HG02642 (cell line): ENCODE measurements around the gene RAP2B.

Source experiments
- ATAC-seq: cut with Tn5 transposase; IDR thresholded peaks from one replicate; pipeline ENCODE4 v1.9.1; 2021; ENCODE audit warnings: mild to moderate bottlenecking; ENCODE audit not compliant: unreplicated experiment, poor library complexity

RAP2B gene

GRCh38 chr3:153159771-153160397 is 2.1 kb upstream of the RAP2B start:
- ATAC-seq: no peak

- ATAC-seq: peak; percentile 32
These were observed 1.4 kb upstream of the RAP2B start for GRCh38 chr3:153160451-153161137.

DNA sequence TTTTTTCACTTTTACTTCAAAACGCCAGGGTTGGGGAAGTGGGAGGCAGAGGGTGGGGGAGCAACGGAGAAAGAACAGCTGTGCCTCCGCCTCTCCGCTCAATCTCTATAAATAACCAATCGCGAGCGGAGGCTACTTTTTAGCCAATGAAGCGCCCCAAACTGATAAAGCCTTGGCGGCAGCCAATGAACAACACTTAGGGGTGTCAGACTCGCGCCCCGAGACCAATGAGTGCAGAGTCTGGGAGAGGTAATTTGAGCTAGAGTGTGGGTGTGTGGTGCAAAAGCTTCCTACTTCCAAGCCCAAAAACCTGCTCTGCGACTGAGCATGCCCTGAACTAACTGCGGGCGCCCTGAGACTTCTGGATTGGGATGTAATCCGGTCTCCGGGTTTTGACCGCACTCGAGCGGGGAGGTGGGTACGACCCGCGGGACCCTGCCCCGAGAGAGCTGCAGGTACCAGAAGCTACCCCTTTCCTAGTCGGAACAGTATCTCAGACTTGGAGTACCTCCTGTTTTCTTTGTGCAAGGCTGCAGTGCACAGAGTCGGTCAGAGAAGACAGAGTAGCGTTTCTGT is 800 bp upstream of the RAP2B start:
- ATAC-seq: peak; percentile 79

DNA sequence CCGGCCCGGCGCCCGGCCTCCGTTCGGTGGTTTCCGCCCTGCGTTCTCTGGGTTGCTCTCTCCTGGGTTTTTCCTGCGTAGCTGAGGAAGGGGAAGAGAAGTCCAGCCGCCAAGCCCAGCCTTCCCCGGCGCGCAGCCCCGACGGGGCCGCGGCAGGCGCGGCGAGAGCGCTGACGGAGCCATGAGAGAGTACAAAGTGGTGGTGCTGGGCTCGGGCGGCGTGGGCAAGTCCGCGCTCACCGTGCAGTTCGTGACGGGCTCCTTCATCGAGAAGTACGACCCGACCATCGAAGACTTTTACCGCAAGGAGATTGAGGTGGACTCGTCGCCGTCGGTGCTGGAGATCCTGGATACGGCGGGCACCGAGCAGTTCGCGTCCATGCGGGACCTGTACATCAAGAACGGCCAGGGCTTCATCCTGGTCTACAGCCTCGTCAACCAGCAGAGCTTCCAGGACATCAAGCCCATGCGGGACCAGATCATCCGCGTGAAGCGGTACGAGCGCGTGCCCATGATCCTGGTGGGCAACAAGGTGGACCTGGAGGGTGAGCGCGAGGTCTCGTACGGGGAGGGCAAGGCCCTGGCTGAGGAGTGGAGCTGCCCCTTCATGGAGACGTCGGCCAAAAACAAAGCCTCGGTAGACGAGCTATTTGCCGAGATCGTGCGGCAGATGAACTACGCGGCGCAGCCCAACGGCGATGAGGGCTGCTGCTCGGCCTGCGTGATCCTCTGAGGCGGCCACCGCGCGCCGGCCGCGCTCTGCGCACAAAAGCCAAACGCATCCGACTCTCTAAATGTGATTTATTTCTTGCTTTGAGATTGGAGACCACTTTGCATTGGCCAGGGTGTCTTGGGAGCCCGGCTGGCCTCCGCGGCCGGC is 727 bp downstream of the RAP2B start:
- peak; percentile 5 for ATAC-seq

DNA sequence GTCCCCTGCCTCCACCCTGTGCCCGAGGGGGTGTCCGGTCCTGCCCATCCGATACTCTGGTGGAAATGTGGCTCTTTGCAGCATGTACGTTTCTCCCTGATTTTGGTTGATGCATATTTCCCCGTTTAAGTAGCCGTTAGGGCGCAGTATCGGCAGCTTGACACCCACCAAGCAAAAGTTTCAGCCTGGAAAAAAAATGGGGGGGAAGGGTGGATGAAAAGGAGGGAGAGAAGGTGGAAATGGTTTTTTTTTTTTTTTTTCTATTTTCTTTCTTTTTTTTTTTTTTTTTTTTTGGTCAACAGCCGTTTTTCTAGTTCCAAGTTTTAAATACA is 1.3 kb downstream of the RAP2B start:
- no peak for ATAC-seq

DNA sequence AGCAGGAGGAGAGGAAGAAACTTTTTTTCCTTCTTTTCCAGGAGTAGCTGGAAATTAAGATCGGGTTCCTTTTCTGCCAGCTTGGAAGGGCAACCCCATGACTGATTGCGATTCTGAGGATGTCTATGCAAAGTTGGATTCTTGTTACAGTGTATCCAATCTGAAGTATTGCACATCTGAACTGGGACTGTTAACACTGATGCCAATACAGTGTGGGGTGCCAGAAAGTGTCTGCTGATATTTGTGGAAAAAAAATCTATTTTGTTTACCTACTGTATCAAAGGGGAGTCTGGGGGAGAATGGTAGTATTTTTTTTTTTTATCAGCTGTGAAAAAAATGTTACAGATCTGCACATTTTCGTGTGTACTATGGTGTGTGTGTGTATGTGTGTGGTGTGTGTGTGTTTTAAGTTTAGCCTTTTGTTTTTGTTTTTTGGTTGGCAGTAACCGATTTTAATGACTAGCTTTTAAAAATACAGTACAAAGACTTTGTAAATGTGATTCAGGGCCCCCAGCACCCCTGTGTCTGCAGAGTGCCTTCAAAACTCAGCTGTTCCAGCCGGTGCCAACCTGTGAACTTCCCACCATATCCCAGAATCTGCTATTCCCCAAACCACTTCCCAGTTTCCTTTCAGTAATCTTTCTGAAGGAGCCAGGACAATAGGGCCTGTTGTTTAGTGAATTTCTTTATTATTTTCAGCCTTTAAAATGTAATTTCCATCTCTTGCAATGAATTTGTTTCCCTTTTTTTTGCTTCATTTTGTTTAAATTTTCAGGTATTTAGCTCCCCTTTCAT is 1.9 kb downstream of the RAP2B start:
- ATAC-seq: no peak

- no peak for ATAC-seq
These were observed 3.2 kb downstream of the RAP2B start for GRCh38 chr3:153165261-153165681.

GRCh38 chr3:153166206-153166605 is 4.2 kb downstream of the RAP2B start:
- ATAC-seq: no peak

DNA sequence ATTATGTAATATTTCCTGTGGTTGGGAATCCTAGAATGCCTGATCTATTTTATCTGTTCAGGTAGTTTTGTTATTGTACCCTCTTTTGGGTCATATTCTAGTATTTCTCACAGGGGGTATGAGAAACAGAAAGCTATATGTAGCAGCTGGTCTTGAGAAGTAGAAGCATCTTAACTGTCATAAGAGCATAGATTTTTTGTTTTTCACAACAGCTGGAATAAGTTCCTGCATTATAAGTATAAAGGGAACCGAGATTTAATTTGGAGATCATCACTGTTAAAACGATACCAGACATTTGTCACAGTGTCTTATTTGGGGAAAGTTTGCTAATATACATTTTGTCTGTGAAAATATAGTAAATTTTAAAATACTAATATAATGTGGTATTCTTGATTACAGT is 4.8 kb downstream of the RAP2B start:
- no peak for ATAC-seq

- no peak for ATAC-seq
These were observed 7.9 kb downstream of the RAP2B start for GRCh38 chr3:153169793-153170383.

DNA sequence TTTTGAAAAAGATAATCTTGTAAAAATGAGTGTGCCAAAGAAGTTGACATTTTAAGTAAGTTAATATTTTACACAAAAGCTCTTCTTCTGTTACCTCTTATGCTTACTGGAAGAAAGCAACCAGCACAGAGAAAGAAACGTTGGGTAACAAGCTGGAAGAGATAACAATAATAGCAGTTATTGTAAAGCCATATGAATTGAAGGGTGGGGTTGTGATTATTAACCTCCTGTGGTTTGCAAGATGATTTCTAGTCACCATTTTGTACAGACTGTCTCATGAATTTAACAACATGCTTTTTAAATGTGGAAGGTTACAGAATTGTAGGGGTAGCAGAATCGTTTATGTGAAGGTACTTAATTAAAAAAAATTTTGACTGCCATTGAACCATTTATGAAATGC is 9.2 kb downstream of the RAP2B start:
- no peak for ATAC-seq

DNA sequence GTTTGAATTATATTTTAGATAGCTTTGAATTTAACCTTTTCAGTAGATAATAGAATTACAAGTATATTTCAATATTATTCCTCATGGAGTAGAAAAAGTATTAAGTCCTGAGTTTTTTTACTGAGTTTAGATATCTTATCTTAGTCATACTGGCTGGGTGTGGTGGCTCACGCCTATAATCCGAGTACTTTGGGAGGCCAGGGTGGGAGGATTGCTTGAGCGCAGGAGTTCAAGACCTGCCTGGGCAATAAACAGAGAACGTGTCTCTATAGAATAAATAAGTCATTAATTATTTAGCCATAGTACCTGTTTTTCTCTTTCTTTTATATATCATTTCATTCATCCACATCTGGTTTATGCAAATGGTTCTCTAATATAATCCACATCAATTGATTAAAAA is 9.9 kb downstream of the RAP2B start:
- no peak for ATAC-seq

DNA sequence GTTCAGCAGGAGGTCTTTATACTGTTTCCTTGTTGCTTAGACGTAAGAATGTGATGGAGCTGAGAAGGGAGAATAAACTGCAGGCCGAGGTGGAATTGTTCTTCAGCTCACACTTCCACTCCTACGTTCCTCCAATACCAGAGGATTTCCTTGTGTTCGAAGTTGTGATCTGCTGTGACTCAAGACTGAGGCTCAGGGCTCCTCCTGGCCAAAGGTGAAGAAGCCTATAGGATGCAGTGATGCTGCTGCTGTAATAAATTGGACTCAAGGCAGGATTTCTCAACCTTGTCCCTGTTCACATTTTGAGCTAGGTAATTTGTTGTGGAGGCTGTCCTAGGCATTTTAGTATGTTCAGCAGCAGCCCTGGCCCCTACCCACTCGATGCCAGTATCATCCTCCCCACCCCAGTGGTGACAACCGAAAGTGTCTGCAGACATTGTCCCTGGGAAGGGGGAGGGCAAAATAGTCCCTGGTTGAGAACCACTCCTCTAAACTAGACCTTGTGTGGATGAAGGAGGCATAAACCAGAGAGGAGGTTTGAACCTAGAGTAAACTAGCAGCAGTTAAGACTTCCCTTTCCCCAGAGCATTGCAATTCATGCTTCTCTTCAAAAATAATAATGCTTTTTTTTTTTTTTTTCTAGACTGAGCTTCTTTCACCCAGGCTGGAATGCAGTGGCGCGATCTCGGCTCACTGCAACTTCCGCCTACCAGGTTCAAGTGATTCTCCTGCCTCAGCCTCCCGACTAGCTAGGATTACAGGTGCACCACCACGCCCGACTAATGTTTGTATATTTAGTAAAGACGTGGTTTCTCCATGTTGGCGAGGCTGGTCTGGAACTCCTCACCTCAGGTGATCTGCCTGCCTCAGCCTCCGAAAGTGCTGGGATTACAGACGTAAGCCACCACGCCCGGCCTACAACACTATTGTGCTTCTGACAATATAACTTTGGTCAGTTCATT is 11.1 kb downstream of the RAP2B start:
- ATAC-seq: no peak

DNA sequence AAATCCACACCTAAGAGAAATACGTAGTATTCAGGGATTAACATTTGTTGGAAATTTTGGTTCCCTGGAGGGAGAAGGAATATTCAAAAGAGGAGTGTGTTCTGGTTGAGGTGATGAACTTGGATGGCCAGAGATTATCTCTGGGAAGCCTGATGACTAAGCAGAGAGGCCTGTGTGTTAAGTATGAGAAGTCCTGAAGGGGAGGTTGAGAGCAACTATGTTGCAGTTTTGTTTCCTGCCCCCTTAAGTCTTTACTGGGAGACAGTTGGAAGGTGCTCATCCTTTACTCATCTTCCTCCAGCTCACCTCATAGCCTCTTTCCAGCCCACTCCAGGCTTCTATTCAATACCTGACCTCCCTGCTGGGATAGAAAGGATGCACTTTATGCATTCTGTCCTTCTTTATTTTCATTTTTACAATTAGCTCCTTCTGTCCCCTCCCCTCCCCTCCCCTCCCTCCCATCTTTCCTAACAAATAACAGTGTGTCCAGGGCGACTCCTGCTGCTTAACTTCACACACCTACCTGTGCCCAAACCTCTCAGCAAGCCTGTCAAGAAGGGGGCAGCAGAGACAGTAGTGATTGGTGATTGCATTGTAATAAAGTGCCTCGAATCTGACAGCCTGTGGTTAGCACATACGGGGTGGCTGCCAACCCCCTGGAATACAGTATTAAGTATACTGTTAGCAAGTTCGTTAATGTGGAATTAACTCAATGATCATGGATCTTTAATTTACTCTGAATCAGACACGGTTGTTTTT is 11.9 kb downstream of the RAP2B start:
- ATAC-seq: no peak

GRCh38 chr3:153176197-153176596 is 14.2 kb downstream of the RAP2B start:
- no peak for ATAC-seq

DNA sequence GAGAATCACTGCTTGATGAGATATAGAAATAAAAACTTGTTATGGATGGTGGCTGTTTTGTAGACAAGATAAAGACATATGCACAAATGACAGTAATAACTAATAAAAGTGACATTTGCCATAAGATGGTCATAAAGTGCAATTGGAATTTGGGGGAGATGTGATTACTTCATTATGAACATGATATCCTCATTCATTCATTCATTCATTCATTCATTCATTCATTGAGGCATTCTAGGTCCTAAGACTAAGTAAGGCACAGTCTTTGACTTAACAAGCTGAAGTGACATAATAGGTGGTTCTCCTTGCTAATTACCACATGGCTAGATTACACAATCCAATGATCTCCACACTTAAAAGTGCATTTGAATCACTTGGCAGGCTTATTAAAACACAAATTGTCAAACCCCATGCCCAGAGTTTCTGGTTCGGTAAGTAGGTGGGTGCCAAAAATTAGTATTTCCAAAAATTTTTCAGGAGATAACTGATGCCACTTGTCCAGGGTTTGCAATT is 18.9 kb downstream of the RAP2B start:
- ATAC-seq: no peak

DNA sequence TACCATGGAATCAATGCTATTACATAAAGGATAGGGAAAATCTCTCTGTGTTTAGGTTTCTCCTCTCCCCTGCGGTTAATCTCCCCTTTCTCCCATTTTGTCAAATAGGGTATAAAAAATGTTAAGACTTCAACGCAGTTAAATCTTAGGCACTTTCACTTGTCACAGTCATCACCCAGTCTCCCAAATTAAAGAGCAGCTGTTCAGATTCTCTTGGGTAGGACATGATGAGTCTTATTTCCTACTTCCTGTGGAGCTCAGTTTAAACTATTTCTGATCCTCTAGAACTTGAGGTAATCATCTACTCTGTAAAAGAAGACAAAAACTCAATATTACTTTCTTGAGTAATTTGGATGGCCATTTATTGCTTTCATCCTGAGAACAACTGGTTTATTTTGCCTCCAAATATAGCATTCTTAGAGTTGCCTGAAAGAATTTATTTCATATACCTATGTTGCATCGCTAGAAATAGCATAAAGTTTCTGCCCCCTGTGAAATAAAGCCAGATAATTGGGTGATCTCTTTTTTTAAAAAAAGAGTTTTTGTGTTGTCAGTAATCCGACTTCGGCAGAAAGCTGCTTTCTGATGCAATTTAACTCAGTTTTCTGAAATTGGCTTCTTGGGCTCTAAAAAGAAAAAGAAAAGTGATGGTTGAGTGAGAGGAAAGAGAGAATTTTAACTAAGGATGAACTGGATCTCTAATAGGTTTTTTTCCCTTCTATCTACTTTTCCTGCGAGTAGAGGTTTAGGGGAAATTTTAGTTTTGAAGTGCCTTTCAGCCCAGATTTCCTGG is 20.7 kb downstream of the RAP2B start:
- no peak for ATAC-seq
